HepG2 (cell line): ENCODE results near the gene SEMA6D.

Source experiments
- CHD4 ChIP-seq: fragments of 200-600 bp; sonication (generic); IDR thresholded peaks from 2 replicates; pipeline ENCODE4 v1.7.0; 2017; ENCODE audit warnings: mild to moderate bottlenecking, low read length, borderline replicate concordance
- CTCF ChIP-seq: sonication (generic); formaldehyde crosslinking; IDR thresholded peaks from 2 replicates; pipeline ENCODE4 v1.5.0; 2020; ENCODE audit warnings: mild to moderate bottlenecking, missing genetic modification reagents, moderate library complexity
- EHMT2 ChIP-seq: fragments of 200-600 bp; sonication (generic); IDR thresholded peaks from 2 replicates; pipeline ENCODE4 v1.7.0; 2017; ENCODE audit warnings: antibody characterized with exemption, low read depth, low read length, borderline replicate concordance
- GATAD2A ChIP-seq: IDR thresholded peaks from 2 replicates; pipeline ENCODE4 v1.6.1; 2016
- NCOR1 ChIP-seq: fragments of 200-600 bp; sonication (generic); IDR thresholded peaks from 2 replicates; pipeline ENCODE4 v1.7.0; 2017; ENCODE audit warnings: antibody characterized with exemption, low read length, borderline replicate concordance
- NFRKB ChIP-seq: fragments of 450-650 bp; IDR thresholded peaks from 2 replicates; pipeline ENCODE4 v1.6.1; 2017
- PHF20 ChIP-seq: sonication (generic); formaldehyde crosslinking; IDR thresholded peaks from 2 replicates; pipeline ENCODE4 v1.5.0; 2020; ENCODE audit warnings: mild to moderate bottlenecking, missing genetic modification reagents
- RAD21 ChIP-seq: fragments of 450-650 bp; formaldehyde crosslinking; IDR thresholded peaks from 2 replicates; pipeline ENCODE4 v1.5.0; 2020; ENCODE audit warnings: mild to moderate bottlenecking
- TEAD3 ChIP-seq: optimal IDR thresholded peaks from 2 replicates; pipeline ENCODE3; 2016; ENCODE audit warnings: borderline replicate concordance
- ZNF430 ChIP-seq: sonication (generic); formaldehyde crosslinking; IDR thresholded peaks from 2 replicates; pipeline ENCODE4 v1.9.0; 2021; ENCODE audit warnings: mild to moderate bottlenecking, missing genetic modification reagents
- ZZZ3 ChIP-seq: sonication (generic); formaldehyde crosslinking; IDR thresholded peaks from 2 replicates; pipeline ENCODE4 v1.4.0; 2020; ENCODE audit warnings: missing genetic modification reagents, mild to moderate bottlenecking, borderline replicate concordance
- TF ChIP-seq, protein P1 (sequence below): fragments of 450-650 bp; IDR thresholded peaks from 2 replicates; pipeline ENCODE4 v1.6.1; 2017

DNA sequence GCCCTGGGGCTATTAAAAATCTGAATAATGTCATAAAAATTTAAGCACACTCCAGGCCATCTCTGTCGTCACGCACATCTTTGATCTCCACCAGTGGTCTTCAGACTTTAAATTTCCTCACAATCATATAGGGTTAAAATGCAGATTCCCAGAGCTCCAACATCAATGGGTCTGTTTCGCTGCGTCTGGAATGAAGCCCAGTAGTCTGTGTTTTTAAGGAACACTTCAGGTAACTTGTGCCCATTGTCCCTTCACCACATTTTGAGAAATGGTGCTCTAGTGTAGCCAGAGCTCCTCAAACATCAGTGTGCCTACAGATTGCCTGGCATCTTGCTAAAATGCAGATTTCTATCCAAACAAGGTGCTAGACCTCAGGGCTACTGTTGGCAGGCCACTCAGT lies 9.8 kb downstream of the SEMA6D start:
- TF ChIP-seq GATAD2A (CRISPR knock-in tag) (no peak), CHD4 (no peak), NCOR1 (no peak), CTCF (CRISPR knock-in tag) (no peak), RAD21 (CRISPR knock-in tag) (no peak), EHMT2 (no peak), PHF20 (CRISPR knock-in tag) (no peak), TEAD3 (CRISPR knock-in tag) (no peak), NFRKB (no peak), ZNF430 (CRISPR knock-in tag) (no peak), ZZZ3 (no peak)
- TF ChIP-seq, protein P1, sequence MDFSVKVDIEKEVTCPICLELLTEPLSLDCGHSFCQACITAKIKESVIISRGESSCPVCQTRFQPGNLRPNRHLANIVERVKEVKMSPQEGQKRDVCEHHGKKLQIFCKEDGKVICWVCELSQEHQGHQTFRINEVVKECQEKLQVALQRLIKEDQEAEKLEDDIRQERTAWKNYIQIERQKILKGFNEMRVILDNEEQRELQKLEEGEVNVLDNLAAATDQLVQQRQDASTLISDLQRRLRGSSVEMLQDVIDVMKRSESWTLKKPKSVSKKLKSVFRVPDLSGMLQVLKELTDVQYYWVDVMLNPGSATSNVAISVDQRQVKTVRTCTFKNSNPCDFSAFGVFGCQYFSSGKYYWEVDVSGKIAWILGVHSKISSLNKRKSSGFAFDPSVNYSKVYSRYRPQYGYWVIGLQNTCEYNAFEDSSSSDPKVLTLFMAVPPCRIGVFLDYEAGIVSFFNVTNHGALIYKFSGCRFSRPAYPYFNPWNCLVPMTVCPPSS = no peak
